ENCODE results near the gene AGXT2. TPM values are rescaled to one million over a fixed set of nuclear protein-coding genes. Genes with fewer than 3 reads are reported as not detected.
"Not testable (repeated sequence)": the region's sequence is repeated elsewhere in the genome, so short reads cannot be mapped to it uniquely, and the experiment has no call there.

The AGXT2 gene
- total RNA-seq, 1 experiment from 2014 or later, result not detected

DNA sequence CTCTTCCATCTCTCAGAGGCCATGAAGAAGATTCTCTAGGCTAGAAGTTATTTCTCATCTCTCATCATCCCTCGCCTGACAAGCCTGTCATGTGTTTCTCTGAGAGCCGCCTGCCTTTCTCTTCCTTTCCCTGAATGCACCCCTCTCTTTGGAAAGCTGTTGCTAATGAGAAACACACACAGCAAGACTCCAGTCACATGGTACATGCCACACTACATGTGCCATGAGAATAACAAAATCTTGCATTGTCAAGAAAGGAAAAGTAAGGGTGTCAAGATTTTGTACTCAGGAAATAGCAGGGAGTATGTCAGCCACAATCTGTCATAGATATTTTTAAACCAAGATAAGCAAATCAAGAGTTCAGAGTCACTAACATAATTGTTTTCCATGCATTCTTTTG, 8.9 kb downstream of the AGXT2 start:
- Histone ChIP-seq H3K4me2 (no peak overlapping the region), H3K9me2 (ENCODE audit: insufficient read depth) (no peaks in the 10 kb centered on the region), H3K4me1 (replicated peaks; ENCODE audit: insufficient read depth) (no peaks in the 10 kb centered on the region), H4K20me1 (ENCODE audit: insufficient read depth) (no peaks in the 10 kb centered on the region), H3K27ac (no peak overlapping the region), H2AFZ (no peak overlapping the region), H3K36me3 (ENCODE audit: low read depth) (no peaks in the 10 kb centered on the region), H3F3A (ENCODE audit: insufficient read depth, low read depth) (no peaks in the 10 kb centered on the region), H3K27me3 (ENCODE audit: insufficient read depth, low read depth) (peaks cover 98% of the 10 kb centered on the region), H3K79me2 (ENCODE audit: low read depth) (no peaks in the 10 kb centered on the region), H3K4me3 (no peak overlapping the region), H3K9me3 (ENCODE audit: insufficient read depth, low read depth) (no peaks in the 10 kb centered on the region)
- intact Hi-C loops (cut with micrococcal nuclease; ENCODE audit: unreplicated experiment), result no loop called here
- TF ChIP-seq EZH2 (IDR thresholded peaks at IDR 0.05; ENCODE audit: low read depth), result no peak
- TF ChIP-seq, protein P1, sequence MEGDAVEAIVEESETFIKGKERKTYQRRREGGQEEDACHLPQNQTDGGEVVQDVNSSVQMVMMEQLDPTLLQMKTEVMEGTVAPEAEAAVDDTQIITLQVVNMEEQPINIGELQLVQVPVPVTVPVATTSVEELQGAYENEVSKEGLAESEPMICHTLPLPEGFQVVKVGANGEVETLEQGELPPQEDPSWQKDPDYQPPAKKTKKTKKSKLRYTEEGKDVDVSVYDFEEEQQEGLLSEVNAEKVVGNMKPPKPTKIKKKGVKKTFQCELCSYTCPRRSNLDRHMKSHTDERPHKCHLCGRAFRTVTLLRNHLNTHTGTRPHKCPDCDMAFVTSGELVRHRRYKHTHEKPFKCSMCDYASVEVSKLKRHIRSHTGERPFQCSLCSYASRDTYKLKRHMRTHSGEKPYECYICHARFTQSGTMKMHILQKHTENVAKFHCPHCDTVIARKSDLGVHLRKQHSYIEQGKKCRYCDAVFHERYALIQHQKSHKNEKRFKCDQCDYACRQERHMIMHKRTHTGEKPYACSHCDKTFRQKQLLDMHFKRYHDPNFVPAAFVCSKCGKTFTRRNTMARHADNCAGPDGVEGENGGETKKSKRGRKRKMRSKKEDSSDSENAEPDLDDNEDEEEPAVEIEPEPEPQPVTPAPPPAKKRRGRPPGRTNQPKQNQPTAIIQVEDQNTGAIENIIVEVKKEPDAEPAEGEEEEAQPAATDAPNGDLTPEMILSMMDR (conservative IDR thresholded peaks at IDR 0.05), result no peak
- ChIA-PET CTCF (no interaction called here), POLR2A (ENCODE audit: unreplicated experiment) (no interaction called here)
- no peak for DNase-seq
- BruUV-seq (replicated peaks), result no TSS peak

DNA sequence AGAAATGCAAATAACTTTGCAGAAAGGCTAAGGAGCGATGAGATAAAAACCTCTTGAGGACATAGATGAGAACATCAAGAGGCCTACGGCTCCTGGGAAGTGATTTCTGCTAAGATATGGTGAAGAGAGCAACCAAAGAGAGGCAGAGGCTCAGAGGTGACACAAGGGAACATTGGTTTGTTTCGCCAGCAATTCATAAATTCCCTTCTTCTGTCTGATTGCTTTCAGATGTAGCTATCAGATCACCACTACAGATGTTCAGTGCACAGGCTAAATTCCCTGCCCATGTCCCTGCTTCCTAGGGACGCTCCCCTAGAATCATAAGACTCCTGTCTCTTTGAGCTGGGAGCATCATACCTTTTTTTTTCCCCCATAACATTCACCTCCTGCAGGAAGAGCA, 11.2 kb downstream of the AGXT2 start:
- H3K9me2 ChIP-seq (ENCODE audit: insufficient read depth), result no peaks in the 10 kb centered on the region
- no peak for DNase-seq
- no peak overlapping the region for H3K4me3 ChIP-seq
- H3K4me1 ChIP-seq (replicated peaks; ENCODE audit: insufficient read depth), result no peaks in the 10 kb centered on the region
- H2AFZ ChIP-seq, result no peak overlapping the region
- peaks cover 99% of the 10 kb centered on the region for H3K27me3 ChIP-seq (ENCODE audit: insufficient read depth, low read depth)
- H3K79me2 ChIP-seq (ENCODE audit: low read depth), result no peaks in the 10 kb centered on the region
- no peaks in the 10 kb centered on the region for H4K20me1 ChIP-seq (ENCODE audit: insufficient read depth)
- no TSS peak for BruUV-seq (replicated peaks)
- H3K9me3 ChIP-seq (ENCODE audit: insufficient read depth, low read depth), result no peaks in the 10 kb centered on the region
- POLR2A ChIA-PET (ENCODE audit: unreplicated experiment), result no interaction called here
- CTCF ChIA-PET, result no interaction called here
- no peaks in the 10 kb centered on the region for H3F3A ChIP-seq (ENCODE audit: insufficient read depth, low read depth)
- H3K27ac ChIP-seq, result no peak overlapping the region
- no peaks in the 10 kb centered on the region for H3K36me3 ChIP-seq (ENCODE audit: low read depth)
- intact Hi-C loops (cut with micrococcal nuclease; ENCODE audit: unreplicated experiment), result no loop called here
- TF ChIP-seq EZH2 (IDR thresholded peaks at IDR 0.05; ENCODE audit: low read depth), result no peak
- TF ChIP-seq, protein P1 (conservative IDR thresholded peaks at IDR 0.05), result no peak
- no peak overlapping the region for H3K4me2 ChIP-seq

DNA sequence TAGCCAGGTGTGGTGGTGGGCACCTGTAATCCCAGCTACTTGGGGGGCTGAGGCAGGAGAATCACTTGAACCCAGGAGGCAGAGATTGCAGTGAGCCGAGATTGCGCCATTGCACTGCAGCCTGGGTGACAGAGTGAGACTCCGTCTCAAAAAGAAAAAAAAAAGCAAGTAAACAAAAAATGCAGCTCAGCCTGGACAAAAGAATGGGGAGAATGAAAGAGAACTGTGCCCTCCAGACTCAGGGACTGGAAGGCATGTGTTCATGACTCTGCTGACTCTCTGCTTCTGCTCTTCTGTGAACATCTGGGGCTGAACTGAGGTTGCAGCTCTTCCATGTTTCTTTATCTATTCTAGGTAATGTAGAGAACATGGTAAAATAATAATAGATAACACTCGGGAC, 11.8 kb downstream of the AGXT2 start:
- H3K4me1 ChIP-seq (replicated peaks; ENCODE audit: insufficient read depth); H4K20me1 ChIP-seq (ENCODE audit: insufficient read depth); H3K9me3 ChIP-seq (ENCODE audit: insufficient read depth, low read depth); H3K79me2 ChIP-seq (ENCODE audit: low read depth); H3K27ac ChIP-seq; H3K9me2 ChIP-seq (ENCODE audit: insufficient read depth); H2AFZ ChIP-seq; BruUV-seq (replicated peaks); POLR2A ChIA-PET (ENCODE audit: unreplicated experiment); H3K4me3 ChIP-seq; H3K4me2 ChIP-seq; DNase-seq; H3K36me3 ChIP-seq (ENCODE audit: low read depth); intact Hi-C loops (cut with micrococcal nuclease; ENCODE audit: unreplicated experiment); H3F3A ChIP-seq (ENCODE audit: insufficient read depth, low read depth): not testable (repeated sequence)
- peaks cover 99% of the 10 kb centered on the region for H3K27me3 ChIP-seq (ENCODE audit: insufficient read depth, low read depth)
- CTCF ChIA-PET, result interaction anchor here (0.6 kb wide), 1 partner anchor 1047 kb away, joined by 5 read pairs; no protein-coding TSS in a partner anchor

DNA sequence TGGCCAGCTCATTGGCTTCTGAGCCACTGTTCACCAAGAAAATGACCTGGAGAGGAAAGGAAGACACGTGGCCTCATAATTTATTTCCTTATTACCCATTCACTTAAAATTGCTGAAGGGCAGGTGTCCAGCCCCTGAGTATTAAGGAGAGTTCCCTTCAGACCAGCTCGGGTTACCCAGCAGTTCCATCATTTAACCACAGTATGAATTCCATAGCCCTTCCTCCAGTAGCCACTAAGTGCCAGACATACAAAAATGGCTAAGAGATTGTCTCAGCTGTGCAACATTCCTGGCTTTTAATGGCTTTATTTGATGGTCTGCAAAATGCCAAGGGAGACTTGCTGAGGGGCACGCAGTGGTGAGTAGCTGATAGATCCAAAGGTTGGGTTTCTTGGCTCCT, 12.5 kb downstream of the AGXT2 start:
- TF ChIP-seq, protein P1 (conservative IDR thresholded peaks at IDR 0.05), result no peak
- TF ChIP-seq EZH2 (IDR thresholded peaks at IDR 0.05; ENCODE audit: low read depth), result no peak

More for the DNA sequence above, 12.5 kb downstream of the AGXT2 start:
- Histone ChIP-seq H3K4me2 (no peak overlapping the region), H3K36me3 (ENCODE audit: low read depth) (no peaks in the 10 kb centered on the region), H2AFZ (no peak overlapping the region), H3K27me3 (ENCODE audit: insufficient read depth, low read depth) (peaks cover 99% of the 10 kb centered on the region), H3K9me2 (ENCODE audit: insufficient read depth) (no peaks in the 10 kb centered on the region), H3K27ac (no peak overlapping the region), H3K4me1 (replicated peaks; ENCODE audit: insufficient read depth) (no peaks in the 10 kb centered on the region), H3F3A (ENCODE audit: insufficient read depth, low read depth) (no peaks in the 10 kb centered on the region), H3K4me3 (no peak overlapping the region), H4K20me1 (ENCODE audit: insufficient read depth) (no peaks in the 10 kb centered on the region), H3K79me2 (ENCODE audit: low read depth) (no peaks in the 10 kb centered on the region), H3K9me3 (ENCODE audit: insufficient read depth, low read depth) (no peaks in the 10 kb centered on the region)
- CTCF ChIA-PET, result interaction anchor here (0.6 kb wide), 1 partner anchor 1047 kb away, joined by 5 read pairs; no protein-coding TSS in a partner anchor
- intact Hi-C loops (cut with micrococcal nuclease; ENCODE audit: unreplicated experiment), result no loop called here
- BruUV-seq (replicated peaks), result no TSS peak
- no peak for DNase-seq
- POLR2A ChIA-PET (ENCODE audit: unreplicated experiment), result no interaction called here
